ENCODE measurements around the gene PLEKHG5.
"Not testable (repeated sequence)": the region's sequence is repeated elsewhere in the genome, so short reads cannot be mapped to it uniquely, and the experiment has no call there.

PLEKHG5 gene

GRCh38 chr1:6461051-6461530 lies 30.4 kb downstream of the PLEKHG5 start:
- TF ChIP-seq ZFX (IDR thresholded peaks at IDR 0.05; ENCODE audit: borderline replicate concordance) (no peak), CTCF (IDR thresholded peaks at IDR 0.05) (no peak)

DNA sequence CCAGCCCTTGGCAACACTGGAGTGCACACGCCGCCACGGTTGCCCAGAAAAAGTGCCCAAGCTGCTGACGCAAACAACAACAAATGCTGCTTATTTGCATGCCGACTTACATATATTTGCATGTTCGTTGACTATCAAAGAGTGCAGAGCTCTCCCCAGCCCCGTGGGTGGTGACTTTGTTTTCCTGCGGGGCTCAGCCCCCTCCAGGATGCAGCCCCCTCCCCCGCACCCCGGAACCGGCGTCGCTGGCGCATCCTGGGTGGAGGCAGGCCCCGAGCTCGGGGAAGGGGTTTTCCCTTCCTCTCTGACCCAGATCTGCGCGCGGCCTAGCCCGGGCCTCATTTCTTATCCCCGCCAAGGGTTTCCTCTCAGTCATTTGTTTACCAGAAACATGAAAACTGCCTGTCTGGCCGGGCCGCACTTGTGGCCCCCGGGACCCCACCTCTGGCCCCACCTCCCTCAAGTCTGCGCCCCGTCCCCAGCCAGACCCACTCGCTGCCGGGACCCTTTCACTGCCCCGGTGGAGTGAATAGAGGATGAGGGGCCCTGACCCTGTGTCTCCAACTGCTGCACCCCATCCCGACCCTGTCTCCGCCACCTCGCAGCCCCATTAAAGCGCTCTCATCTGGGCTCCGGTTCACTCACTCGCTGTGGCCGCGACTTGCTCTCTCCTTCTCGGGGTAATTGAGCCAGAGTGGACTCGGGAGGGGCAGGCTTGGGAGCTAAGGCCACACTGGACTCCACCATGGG lies 31.0 kb downstream of the PLEKHG5 start:
- H3K27ac ChIP-seq: no peak overlapping the region

More at GRCh38 chr1:6461051-6461530, 30.4 kb downstream of the PLEKHG5 start:
- no peak overlapping the region for H3K27ac ChIP-seq

DNA sequence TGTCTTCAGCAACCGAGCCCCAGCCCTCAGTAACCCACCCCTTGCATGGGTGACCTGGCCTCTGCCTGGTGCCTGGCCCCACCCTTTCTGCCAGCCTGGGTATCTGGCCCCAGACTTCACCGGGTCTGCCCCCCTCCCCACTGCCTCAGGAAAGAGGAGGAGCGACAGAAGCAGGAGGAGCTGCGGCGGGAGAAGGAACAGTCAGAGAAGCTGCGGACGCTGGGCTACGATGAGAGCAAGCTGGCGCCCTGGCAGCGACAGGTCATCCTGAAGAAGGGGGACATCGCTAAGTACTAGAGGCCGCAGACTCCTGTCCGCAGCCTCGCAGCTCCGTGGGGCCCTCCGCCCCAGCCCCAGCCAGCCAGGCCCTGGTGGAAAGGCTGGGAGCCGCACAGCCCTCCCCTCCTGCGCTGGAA lies 31.6 kb downstream of the PLEKHG5 start:
- no peak overlapping the region for H3K27ac ChIP-seq
- TF ChIP-seq ZFX (IDR thresholded peaks at IDR 0.05; ENCODE audit: borderline replicate concordance) (no peak), CTCF (IDR thresholded peaks at IDR 0.05) (no peak)

More for the DNA sequence above, 31.0 kb downstream of the PLEKHG5 start:
- TF ChIP-seq ZFX (IDR thresholded peaks at IDR 0.05; ENCODE audit: borderline replicate concordance) (no peak), CTCF (IDR thresholded peaks at IDR 0.05) (no peak)

DNA sequence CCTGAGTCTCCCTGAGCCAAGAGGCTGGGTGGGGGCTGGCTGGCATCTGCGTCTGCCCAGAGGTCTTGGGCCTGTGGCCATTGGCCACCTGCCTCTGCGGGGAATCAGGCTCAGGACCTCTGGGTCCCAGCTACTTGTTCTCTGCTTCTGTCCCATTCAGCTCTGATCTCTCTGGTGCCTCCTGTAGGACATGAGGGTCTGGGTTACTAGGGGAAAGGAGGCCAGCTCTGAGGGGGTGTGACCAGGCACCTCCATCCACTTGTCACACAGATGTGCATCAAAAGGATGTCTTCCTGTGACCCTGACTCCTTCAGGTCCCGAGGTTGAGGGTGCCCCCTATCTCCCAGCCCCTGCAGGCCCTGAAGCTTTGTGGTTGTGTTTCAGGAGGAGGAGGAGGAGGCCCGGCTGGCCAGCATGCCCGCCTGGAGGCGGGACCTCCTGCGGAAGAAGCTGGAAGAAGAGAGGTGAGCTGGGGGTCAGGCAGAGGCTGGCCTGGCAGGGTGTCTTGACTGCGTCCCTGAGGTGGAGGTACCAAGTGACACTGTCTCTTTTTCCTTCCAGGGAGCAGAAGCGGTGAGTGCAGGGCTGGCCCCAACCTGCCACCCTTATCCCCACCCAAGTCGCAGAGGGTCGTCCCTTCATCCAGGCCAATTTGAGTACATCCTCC lies 34.5 kb downstream of the PLEKHG5 start:
- TF ChIP-seq ZFX (IDR thresholded peaks at IDR 0.05; ENCODE audit: borderline replicate concordance) (no peak), CTCF (IDR thresholded peaks at IDR 0.05) (no peak)
- no peak overlapping the region for H3K27ac ChIP-seq

- not testable (repeated sequence) for H3K27ac ChIP-seq
Observed at GRCh38 chr1:6455752-6456520, 35.5 kb downstream of the PLEKHG5 start.

- TF ChIP-seq CTCF (IDR thresholded peaks at IDR 0.05): peak; percentile 48
- TF ChIP-seq ZFX (IDR thresholded peaks at IDR 0.05; ENCODE audit: borderline replicate concordance): no peak
- no peak overlapping the region for H3K27ac ChIP-seq
Observed at GRCh38 chr1:6454856-6455751, 36.4 kb downstream of the PLEKHG5 start.

GRCh38 chr1:6453895-6454855 lies 37.3 kb downstream of the PLEKHG5 start:
- H3K27ac ChIP-seq: not testable (repeated sequence)
